Measurements from ENCODE around the gene GABRA4. TPM values are rescaled to one million over a fixed set of nuclear protein-coding genes. Genes with fewer than 3 reads are reported as not detected.

The GABRA4 gene
- total RNA-seq (not detected), polyA plus RNA-seq (ENCODE audit: insufficient read depth in 1 of 8, insufficient read length in 8 of 8, low replicate concordance in 1 of 8) (under 1 TPM in 3 of 8 donors, not detected in 5; 0.03 to 0.24 (median 0.03) TPM)
- long read RNA-seq, donor 1, result 0 reads
- long read RNA-seq, donor 2, result 0 reads
- long read RNA-seq, donor 3, result 0 reads
- long read RNA-seq, donor 4, result 0 reads
- long read RNA-seq, donor 5, result 0 reads
- long read RNA-seq, donor 6, result 0 reads
- long read RNA-seq, donor 7, result 0 reads
- long read RNA-seq, donor 8, result 0 reads
- long read RNA-seq, donor 9, result 0 reads
- long read RNA-seq, donor 10, result 0 reads
- long read RNA-seq, donor 11, result 0 reads

DNA sequence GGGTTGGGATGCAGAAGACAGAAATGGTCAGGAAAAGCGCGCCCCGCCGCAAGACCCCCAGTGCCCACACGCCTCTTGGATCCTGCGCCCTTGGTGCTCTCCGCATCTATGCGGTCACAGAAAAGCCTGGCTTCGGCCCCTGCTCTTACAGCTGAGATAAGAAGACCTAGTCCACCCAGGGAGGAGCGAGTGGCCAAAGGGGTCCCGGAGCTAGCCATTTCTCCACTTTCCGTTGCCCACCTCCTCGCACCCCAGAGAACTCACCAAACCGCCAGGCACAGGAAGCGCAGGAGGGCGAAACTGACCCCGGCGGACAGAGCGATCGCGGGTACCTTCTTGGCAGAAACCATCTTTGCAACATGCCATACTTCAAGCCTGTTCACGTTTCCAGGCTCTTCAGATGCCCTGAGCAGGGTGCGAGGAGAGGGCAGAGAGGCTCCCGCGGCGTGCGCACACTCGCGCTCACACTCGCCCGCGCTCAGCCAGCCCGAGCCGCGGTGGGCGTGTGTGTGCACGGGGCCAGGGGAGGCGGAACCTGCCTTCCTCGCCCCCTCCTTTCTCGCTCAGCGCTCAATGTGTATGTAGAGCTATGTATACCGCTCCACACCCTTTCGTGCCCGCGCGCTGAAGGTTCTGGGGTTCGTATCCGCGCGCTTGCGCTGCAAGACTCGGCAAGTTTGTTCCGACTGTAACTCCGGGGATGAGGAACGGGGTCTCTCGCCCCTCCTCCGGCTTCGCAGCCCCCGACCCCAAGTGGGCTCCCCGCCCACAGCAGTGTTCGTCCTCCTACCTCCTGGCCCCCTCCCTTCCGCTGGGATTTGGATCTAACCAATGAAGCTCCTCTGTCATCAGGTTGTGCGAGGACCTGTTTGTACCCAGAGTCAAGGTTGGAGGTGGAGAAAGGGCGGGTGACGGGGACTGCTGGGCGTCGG is at the start of gene GABRA4:
GABRA4 (minus strand) TSS at position 507 of the 932 bp plus-strand sequence; CDS start at position 350, 157 bp downstream.
- Histone ChIP-seq H3K4me3 (ENCODE audit: low read length) (peak within 1 kb of the TSS; percentile 5), H3K27me3 (ENCODE audit: control insufficient read depth, insufficient read depth, low read length) (peaks cover 26% of the 10 kb centered on the region), H3K27ac (ENCODE audit: low read length) (no peak within 1 kb of the TSS), H3K9me3 (replicated peaks; ENCODE audit: control insufficient read depth, low read depth, low read length) (no peaks in the 10 kb centered on the region), H3K36me3 (ENCODE audit: control insufficient read depth, insufficient read depth, low read length) (no peaks in the 10 kb centered on the region), H3K4me1 (ENCODE audit: control insufficient read depth, insufficient read depth, low read length) (peaks cover 5% of the 10 kb centered on the region)
- under 1% methylated on average over 44 of the region's 67 CpGs for WGBS (ENCODE audit: insufficient coverage)
- no peak for DNase-seq

DNA sequence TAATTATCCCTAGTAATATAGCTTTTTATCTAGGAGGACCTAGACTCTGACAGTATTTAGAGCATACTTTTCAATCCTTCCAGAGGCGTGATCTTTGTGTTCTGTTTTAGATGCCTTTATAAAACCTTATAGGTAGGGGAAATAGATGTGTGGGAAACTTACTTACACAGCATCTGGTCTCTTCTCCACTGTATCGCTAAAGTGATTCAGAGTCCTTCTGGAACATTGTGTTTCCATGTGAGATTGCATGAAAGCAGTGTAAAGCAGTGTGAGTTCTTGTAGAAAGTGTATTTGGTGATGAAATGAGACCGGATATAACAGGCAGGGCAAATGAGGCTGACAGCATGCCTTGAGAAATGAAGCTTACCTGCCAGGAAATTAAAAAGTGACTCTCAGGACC is 47.4 kb upstream of the GABRA4 start:
- H3K27ac ChIP-seq (ENCODE audit: low read length), result no peak overlapping the region
- DNase-seq, result no peak
- WGBS (ENCODE audit: insufficient coverage), result 95% methylated on average over 2 of the region's 3 CpGs
- peaks cover 3% of the 10 kb centered on the region for H3K27me3 ChIP-seq (ENCODE audit: control insufficient read depth, insufficient read depth, low read length)
- no peak overlapping the region for H3K4me3 ChIP-seq (ENCODE audit: low read length)
- H3K4me1 ChIP-seq (ENCODE audit: control insufficient read depth, insufficient read depth, low read length), result no peaks in the 10 kb centered on the region
- no peaks in the 10 kb centered on the region for H3K9me3 ChIP-seq (replicated peaks; ENCODE audit: control insufficient read depth, low read depth, low read length)
- H3K36me3 ChIP-seq (ENCODE audit: control insufficient read depth, insufficient read depth, low read length), result no peaks in the 10 kb centered on the region

- no peaks in the 10 kb centered on the region for H3K9me3 ChIP-seq (replicated peaks; ENCODE audit: control insufficient read depth, low read depth, low read length)
- H3K36me3 ChIP-seq (ENCODE audit: control insufficient read depth, insufficient read depth, low read length), result no peaks in the 10 kb centered on the region
- no peaks in the 10 kb centered on the region for H3K4me1 ChIP-seq (ENCODE audit: control insufficient read depth, insufficient read depth, low read length)
- no peak overlapping the region for H3K27ac ChIP-seq (ENCODE audit: low read length)
- no CpG with 5 or more reads among the region's 1 CpG for WGBS (ENCODE audit: insufficient coverage)
- H3K27me3 ChIP-seq (ENCODE audit: control insufficient read depth, insufficient read depth, low read length), result peaks cover 3% of the 10 kb centered on the region
- no peak overlapping the region for H3K4me3 ChIP-seq (ENCODE audit: low read length)
- DNase-seq, result no peak
Measured at GRCh38 chr4:47038263-47038662, 44.9 kb upstream of the GABRA4 start.

DNA sequence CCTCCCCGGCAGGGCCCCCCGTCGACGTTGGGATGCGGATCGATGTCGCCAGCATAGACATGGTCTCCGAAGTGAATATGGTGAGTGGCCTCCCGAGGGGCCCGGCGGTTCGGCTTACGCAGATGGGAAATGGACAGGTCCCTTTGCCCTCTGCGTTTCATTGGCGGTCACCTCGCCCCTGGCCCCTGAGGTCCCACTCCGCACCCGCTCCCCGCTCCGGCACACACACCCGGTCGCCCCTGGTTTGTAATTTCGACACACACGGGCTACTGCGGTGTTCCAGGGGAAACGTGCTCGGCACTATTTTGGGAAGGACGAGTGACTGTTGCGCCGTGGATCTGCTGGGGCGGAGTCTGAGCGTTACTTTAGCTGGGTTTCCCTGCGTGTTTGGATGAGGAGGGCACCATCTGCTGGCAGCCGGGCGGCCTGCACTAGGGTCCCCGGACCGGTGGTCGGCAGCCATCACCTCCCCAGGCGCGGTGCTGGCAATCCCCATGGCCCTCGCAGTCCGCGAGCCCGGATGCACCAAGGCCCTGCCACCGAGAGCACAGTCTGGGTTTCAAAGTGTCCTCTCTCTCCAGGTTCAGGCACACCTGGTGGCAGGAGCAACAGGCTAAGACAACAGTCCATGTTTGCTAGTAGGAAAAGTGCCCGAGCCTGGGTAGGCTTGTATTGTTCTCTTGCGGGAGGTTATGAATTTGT is 39.2 kb upstream of the GABRA4 start:
- peak overlapping the region; percentile 38 for H3K4me3 ChIP-seq (ENCODE audit: low read length)
- peaks cover 30% of the 10 kb centered on the region for H3K27me3 ChIP-seq (ENCODE audit: control insufficient read depth, insufficient read depth, low read length)
- no peaks in the 10 kb centered on the region for H3K36me3 ChIP-seq (ENCODE audit: control insufficient read depth, insufficient read depth, low read length)
- peaks cover 15% of the 10 kb centered on the region for H3K4me1 ChIP-seq (ENCODE audit: control insufficient read depth, insufficient read depth, low read length)
- H3K9me3 ChIP-seq (replicated peaks; ENCODE audit: control insufficient read depth, low read depth, low read length), result no peaks in the 10 kb centered on the region
- WGBS (ENCODE audit: insufficient coverage), result 1% methylated on average over 43 of the region's 47 CpGs
- no peak overlapping the region for H3K27ac ChIP-seq (ENCODE audit: low read length)
- peak; percentile 46 for DNase-seq

DNA sequence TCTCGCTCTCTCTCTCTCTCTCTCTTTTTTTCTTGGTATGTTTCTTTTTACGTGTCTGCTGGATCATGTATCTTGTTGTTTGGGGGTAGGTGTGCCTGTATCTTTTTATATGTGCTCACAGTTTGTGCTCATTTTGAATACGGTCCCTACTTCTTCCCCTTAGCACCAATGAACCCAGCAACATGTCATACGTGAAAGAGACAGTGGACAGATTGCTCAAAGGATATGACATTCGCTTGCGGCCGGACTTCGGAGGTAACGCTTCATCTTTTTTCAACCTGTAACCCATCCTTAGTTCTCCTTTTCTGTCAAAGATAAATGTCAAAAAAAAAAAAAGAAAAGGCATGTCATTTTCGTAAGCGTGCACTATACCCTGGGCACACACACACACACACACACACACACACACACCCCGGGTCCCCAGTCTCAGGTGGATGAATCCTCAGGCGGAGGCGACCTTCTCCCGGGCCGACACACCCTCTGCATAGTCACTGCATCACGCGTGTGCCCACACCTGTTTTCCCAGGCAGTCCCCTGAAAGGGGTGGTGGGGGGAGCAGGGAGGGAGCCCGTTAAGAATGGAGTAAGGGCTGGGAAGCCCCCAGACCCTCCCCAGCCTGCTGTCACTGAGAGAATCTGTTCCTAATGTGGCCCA is 38.5 kb upstream of the GABRA4 start:
- no peaks in the 10 kb centered on the region for H3K36me3 ChIP-seq (ENCODE audit: control insufficient read depth, insufficient read depth, low read length)
- no peaks in the 10 kb centered on the region for H3K9me3 ChIP-seq (replicated peaks; ENCODE audit: control insufficient read depth, low read depth, low read length)
- H3K27ac ChIP-seq (ENCODE audit: low read length), result no peak overlapping the region
- H3K4me1 ChIP-seq (ENCODE audit: control insufficient read depth, insufficient read depth, low read length), result peaks cover 15% of the 10 kb centered on the region
- peaks cover 30% of the 10 kb centered on the region for H3K27me3 ChIP-seq (ENCODE audit: control insufficient read depth, insufficient read depth, low read length)
- WGBS (ENCODE audit: insufficient coverage), result 0% methylated on average over 1 of the region's 19 CpGs
- H3K4me3 ChIP-seq (ENCODE audit: low read length), result peak overlapping the region; percentile 38
- DNase-seq, result no peak

DNA sequence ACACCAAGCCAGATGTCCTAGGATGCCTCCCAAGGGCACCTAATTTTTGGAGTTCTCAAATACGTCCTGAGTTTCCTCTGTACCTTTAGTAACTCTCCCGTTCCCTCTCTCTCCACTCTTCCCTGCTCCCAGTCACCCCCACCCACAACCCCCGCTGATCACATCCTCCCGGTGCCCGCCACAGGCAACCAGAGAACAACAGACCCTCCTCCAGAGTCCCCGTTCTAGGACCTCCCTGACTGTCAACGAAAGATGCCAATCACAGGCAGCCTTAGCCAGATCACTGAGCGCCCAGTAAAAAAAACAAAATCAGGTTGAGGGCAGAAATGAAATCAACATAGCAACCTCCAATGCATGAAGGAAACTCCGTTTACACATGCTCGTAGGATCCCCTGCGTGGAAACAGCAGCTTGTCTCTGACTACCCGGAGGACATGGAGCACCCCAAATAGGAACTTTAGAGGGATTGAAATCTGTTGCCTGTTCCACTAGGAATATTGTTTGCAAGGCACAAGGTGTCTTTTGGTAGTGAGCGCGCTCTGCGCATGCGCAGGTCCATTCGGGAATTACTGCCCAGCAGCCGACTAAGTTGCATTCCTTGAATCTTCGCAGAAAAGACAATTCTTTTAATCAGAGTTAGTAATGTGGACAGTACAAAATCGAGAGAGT is 37.8 kb upstream of the GABRA4 start, which contains the start of gene GABRB1:
GABRB1 (plus strand) TSS at position 557 of the 668 bp plus-strand sequence.
- peak within 1 kb of the TSS; percentile 38 for H3K4me3 ChIP-seq (ENCODE audit: low read length)
- peaks cover 15% of the 10 kb centered on the region for H3K4me1 ChIP-seq (ENCODE audit: control insufficient read depth, insufficient read depth, low read length)
- peak; percentile 47 for DNase-seq
- H3K9me3 ChIP-seq (replicated peaks; ENCODE audit: control insufficient read depth, low read depth, low read length), result no peaks in the 10 kb centered on the region
- no peaks in the 10 kb centered on the region for H3K36me3 ChIP-seq (ENCODE audit: control insufficient read depth, insufficient read depth, low read length)
- no peak within 1 kb of the TSS for H3K27ac ChIP-seq (ENCODE audit: low read length)
- 0% methylated on average over 10 of the region's 20 CpGs for WGBS (ENCODE audit: insufficient coverage)
- peaks cover 27% of the 10 kb centered on the region for H3K27me3 ChIP-seq (ENCODE audit: control insufficient read depth, insufficient read depth, low read length)

DNA sequence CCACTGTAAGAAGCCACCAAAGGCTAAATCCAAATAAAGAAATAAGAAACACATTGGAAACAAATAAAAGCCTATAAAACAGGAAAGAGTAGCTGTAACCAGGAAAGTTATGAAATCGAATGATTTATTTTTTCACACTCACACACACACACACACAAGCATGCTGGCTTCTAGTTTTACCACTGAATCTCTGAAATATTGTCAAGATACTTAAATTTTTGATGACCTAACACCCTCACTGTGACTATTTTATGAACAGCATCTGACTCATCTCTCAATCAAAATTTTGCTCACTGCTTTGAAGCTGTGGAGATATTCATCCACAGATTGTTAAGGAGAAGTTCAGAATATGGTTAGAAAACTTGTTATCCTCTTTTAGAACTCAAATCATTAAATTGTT is 24.1 kb upstream of the GABRA4 start:
- no peak overlapping the region for H3K27ac ChIP-seq (ENCODE audit: low read length)
- no CpG with 5 or more reads among the region's 1 CpG for WGBS (ENCODE audit: insufficient coverage)
- H3K4me3 ChIP-seq (ENCODE audit: low read length), result no peak overlapping the region
- no peak for DNase-seq
- H3K9me3 ChIP-seq (replicated peaks; ENCODE audit: control insufficient read depth, low read depth, low read length), result no peaks in the 10 kb centered on the region
- H3K4me1 ChIP-seq (ENCODE audit: control insufficient read depth, insufficient read depth, low read length), result no peaks in the 10 kb centered on the region
- no peaks in the 10 kb centered on the region for H3K27me3 ChIP-seq (ENCODE audit: control insufficient read depth, insufficient read depth, low read length)
- H3K36me3 ChIP-seq (ENCODE audit: control insufficient read depth, insufficient read depth, low read length), result no peaks in the 10 kb centered on the region

DNA sequence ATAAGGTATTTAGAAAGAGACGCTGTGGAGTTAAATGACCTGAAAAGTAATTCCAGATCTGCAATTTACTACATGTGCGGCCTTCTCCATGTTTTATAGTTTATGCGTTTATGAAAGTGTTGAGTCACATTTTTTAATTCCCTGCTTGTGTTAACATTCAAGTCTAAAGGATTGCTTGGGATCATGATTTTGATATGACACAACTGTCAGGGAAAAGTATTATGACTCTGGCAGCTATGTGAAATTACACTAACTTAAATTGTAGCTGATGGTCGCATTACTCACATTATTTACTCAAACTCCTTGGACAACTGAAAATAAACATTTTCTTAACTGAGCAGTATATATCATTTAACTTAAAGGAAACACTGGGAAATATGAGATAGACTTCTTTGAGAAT is 23.7 kb upstream of the GABRA4 start:
- Histone ChIP-seq H3K4me3 (ENCODE audit: low read length) (no peak overlapping the region), H3K36me3 (ENCODE audit: control insufficient read depth, insufficient read depth, low read length) (no peaks in the 10 kb centered on the region), H3K27ac (ENCODE audit: low read length) (no peak overlapping the region), H3K9me3 (replicated peaks; ENCODE audit: control insufficient read depth, low read depth, low read length) (no peaks in the 10 kb centered on the region), H3K27me3 (ENCODE audit: control insufficient read depth, insufficient read depth, low read length) (no peaks in the 10 kb centered on the region), H3K4me1 (ENCODE audit: control insufficient read depth, insufficient read depth, low read length) (no peaks in the 10 kb centered on the region)
- WGBS (ENCODE audit: insufficient coverage), result no CpG with 5 or more reads among the region's 4 CpGs
- no peak for DNase-seq

- Histone ChIP-seq H3K27ac (ENCODE audit: low read length) (no peak overlapping the region), H3K9me3 (replicated peaks; ENCODE audit: control insufficient read depth, low read depth, low read length) (no peaks in the 10 kb centered on the region), H3K36me3 (ENCODE audit: control insufficient read depth, insufficient read depth, low read length) (no peaks in the 10 kb centered on the region), H3K27me3 (ENCODE audit: control insufficient read depth, insufficient read depth, low read length) (no peaks in the 10 kb centered on the region), H3K4me3 (ENCODE audit: low read length) (no peak overlapping the region), H3K4me1 (ENCODE audit: control insufficient read depth, insufficient read depth, low read length) (no peaks in the 10 kb centered on the region)
- no CpG with 5 or more reads among the region's 3 CpGs for WGBS (ENCODE audit: insufficient coverage)
- no peak for DNase-seq
Measured at GRCh38 chr4:47013373-47013772, 20.0 kb upstream of the GABRA4 start.
